Measurements from ENCODE around the gene CD300LG. TPM values are rescaled to one million over a fixed set of nuclear protein-coding genes. Genes with fewer than 3 reads are reported as not detected.

CD300LG gene
- total RNA-seq, 3 donors from 2014 or later (not counting 1 experiment from before 2014, with no cell fraction given) = not detected

- H3K27me3 Mint-ChIP-seq (ENCODE audit: low read depth in 2 of 2) = peaks cover 20 to 45% of the 10 kb centered on the region in 2 donors
- ATAC-seq = no peak
- H3K4me3 ChIP-seq (ENCODE audit: low read length) = no peak overlapping the region
- WGBS (ENCODE audit: insufficient coverage) = 92% methylated on average over 3 of the region's 3 CpGs
- DNase-seq = no peak
- H3K27ac Mint-ChIP-seq = no peak overlapping the region
- H3K36me3 Mint-ChIP-seq = no peaks in the 10 kb centered on the region
- intact Hi-C loops (cut with micrococcal nuclease) = no loop called here
- no peaks in the 10 kb centered on the region for H3K9me3 ChIP-seq (ENCODE audit: control insufficient read depth, insufficient read depth, low read length)
- peaks cover 11% of the 10 kb centered on the region for H3K4me1 ChIP-seq (ENCODE audit: control insufficient read depth, insufficient read depth, low read length)
- H3K4me3 Mint-ChIP-seq = no peak overlapping the region
- no peak overlapping the region for H3K27ac ChIP-seq (ENCODE audit: low read length)
- H3K36me3 ChIP-seq (ENCODE audit: control insufficient read depth, insufficient read depth, low read length) = no peaks in the 10 kb centered on the region
- no peaks in the 10 kb centered on the region for H3K9me3 Mint-ChIP-seq
- peaks cover 13% of the 10 kb centered on the region for H3K27me3 ChIP-seq (ENCODE audit: control insufficient read depth, insufficient read depth, low read length)
- TF ChIP-seq, protein P1, sequence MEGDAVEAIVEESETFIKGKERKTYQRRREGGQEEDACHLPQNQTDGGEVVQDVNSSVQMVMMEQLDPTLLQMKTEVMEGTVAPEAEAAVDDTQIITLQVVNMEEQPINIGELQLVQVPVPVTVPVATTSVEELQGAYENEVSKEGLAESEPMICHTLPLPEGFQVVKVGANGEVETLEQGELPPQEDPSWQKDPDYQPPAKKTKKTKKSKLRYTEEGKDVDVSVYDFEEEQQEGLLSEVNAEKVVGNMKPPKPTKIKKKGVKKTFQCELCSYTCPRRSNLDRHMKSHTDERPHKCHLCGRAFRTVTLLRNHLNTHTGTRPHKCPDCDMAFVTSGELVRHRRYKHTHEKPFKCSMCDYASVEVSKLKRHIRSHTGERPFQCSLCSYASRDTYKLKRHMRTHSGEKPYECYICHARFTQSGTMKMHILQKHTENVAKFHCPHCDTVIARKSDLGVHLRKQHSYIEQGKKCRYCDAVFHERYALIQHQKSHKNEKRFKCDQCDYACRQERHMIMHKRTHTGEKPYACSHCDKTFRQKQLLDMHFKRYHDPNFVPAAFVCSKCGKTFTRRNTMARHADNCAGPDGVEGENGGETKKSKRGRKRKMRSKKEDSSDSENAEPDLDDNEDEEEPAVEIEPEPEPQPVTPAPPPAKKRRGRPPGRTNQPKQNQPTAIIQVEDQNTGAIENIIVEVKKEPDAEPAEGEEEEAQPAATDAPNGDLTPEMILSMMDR (IDR thresholded peaks at IDR 0.05) = no peak
- peaks cover 0 to 16% of the 10 kb centered on the region in 2 donors for H3K4me1 Mint-ChIP-seq
Measured at GRCh38 chr17:43897831-43898230, 50.9 kb downstream of the CD300LG start.

- no peaks in the 10 kb centered on the region for H3K9me3 ChIP-seq (ENCODE audit: control insufficient read depth, insufficient read depth, low read length)
- no peaks in the 10 kb centered on the region for H3K9me3 Mint-ChIP-seq
- TF ChIP-seq, protein P1 (IDR thresholded peaks at IDR 0.05) = no peak
- DNase-seq (no peak), ATAC-seq (no peak)
- peaks cover 11% of the 10 kb centered on the region for H3K4me1 ChIP-seq (ENCODE audit: control insufficient read depth, insufficient read depth, low read length)
- no peak overlapping the region for H3K27ac ChIP-seq (ENCODE audit: low read length)
- H3K4me3 Mint-ChIP-seq = no peak overlapping the region
- intact Hi-C loops (cut with micrococcal nuclease) = no loop called here
- no peak overlapping the region for H3K4me3 ChIP-seq (ENCODE audit: low read length)
- H3K27me3 ChIP-seq (ENCODE audit: control insufficient read depth, insufficient read depth, low read length) = peaks cover 13% of the 10 kb centered on the region
- no peaks in the 10 kb centered on the region for H3K36me3 ChIP-seq (ENCODE audit: control insufficient read depth, insufficient read depth, low read length)
- no CpG with 5 or more reads among the region's 1 CpG for WGBS (ENCODE audit: insufficient coverage)
- H3K27me3 Mint-ChIP-seq (ENCODE audit: low read depth in 2 of 2) = peaks cover 20 to 43% of the 10 kb centered on the region in 2 donors
- H3K4me1 Mint-ChIP-seq = peaks cover 0 to 16% of the 10 kb centered on the region in 2 donors
- no peak overlapping the region for H3K27ac Mint-ChIP-seq
- H3K36me3 Mint-ChIP-seq = no peaks in the 10 kb centered on the region
Measured at GRCh38 chr17:43898446-43898845, 51.5 kb downstream of the CD300LG start.

DNA sequence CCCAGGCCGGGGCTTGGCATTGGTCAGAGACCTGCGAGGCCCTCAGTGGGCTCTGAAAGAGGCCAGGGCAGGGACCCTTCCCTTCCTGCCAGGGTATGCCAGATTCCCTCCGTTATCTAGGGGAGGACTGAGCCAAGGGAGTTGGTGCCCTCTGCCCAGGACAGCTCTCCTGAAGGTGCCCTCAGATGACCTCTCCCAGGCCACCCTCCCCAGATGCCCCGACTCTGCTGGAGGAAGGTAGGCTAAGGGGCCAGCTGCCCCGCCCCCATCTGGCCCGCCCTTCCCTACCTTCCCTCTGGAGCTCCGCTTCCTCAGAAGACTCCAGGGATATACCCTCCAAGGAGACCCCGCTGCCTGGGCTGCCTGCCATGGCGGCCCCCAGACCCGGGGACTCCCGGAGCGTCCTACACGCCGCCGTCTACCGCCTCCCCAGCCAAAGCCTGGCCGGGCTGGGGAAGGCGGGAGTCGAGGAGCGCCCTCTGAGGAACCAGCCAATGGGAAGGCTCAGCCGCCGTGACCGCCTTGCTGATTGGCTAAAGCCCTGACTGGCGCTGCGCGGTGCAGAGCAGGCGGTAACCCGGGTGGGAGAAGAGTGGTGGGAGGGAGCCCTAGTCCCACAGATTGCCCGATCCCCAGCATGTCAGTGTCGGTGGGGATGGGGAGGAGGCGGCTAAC is 53.3 kb downstream of the CD300LG start:
- Mint-ChIP-seq H3K27ac (peak overlapping the region in 1 of 2 donors; percentile 74), H3K4me1 (peaks cover 0 to 16% of the 10 kb centered on the region in 2 donors), H3K4me3 (peak overlapping the region; percentile 53), H3K36me3 (no peaks in the 10 kb centered on the region), H3K27me3 (ENCODE audit: low read depth in 2 of 2) (peaks cover 30 to 56% of the 10 kb centered on the region in 2 donors), H3K9me3 (no peaks in the 10 kb centered on the region)
- ATAC-seq = peak; percentile 86 to 99 (median 99)
- no peak overlapping the region for H3K4me3 ChIP-seq (ENCODE audit: low read length)
- no peaks in the 10 kb centered on the region for H3K36me3 ChIP-seq (ENCODE audit: control insufficient read depth, insufficient read depth, low read length)
- intact Hi-C loops (cut with micrococcal nuclease) = no loop called here
- TF ChIP-seq, protein P1 (IDR thresholded peaks at IDR 0.05) = no peak
- H3K27me3 ChIP-seq (ENCODE audit: control insufficient read depth, insufficient read depth, low read length) = peaks cover 13% of the 10 kb centered on the region
- 5% methylated on average over 31 of the region's 31 CpGs for WGBS (ENCODE audit: insufficient coverage)
- no peak overlapping the region for H3K27ac ChIP-seq (ENCODE audit: low read length)
- DNase-seq = peak; percentile 53 to 85
- peaks cover 11% of the 10 kb centered on the region for H3K4me1 ChIP-seq (ENCODE audit: control insufficient read depth, insufficient read depth, low read length)
- no peaks in the 10 kb centered on the region for H3K9me3 ChIP-seq (ENCODE audit: control insufficient read depth, insufficient read depth, low read length)

Data from natural killer cell (primary cell).